SK-N-SH treated with all-trans-retinoic acid at 6 μM for 48 hours (cell line): Measurements from ENCODE around the gene ANKIB1.
"Not testable (repeated sequence)": the region's sequence is repeated elsewhere in the genome, so short reads cannot be mapped to it uniquely, and the experiment has no call there.

ENCODE experiments used
- CREB5 ChIP-seq: fragments of 250-450 bp; sonication (Bioruptor Pico); IDR thresholded peaks from 2 replicates; pipeline ENCODE4 v1.5.1; 2020; ENCODE audit warnings: low read depth, mild to moderate bottlenecking, moderate library complexity
- PATZ1 ChIP-seq: fragments of 250-450 bp; sonication (Bioruptor Pico); IDR thresholded peaks from 2 replicates; pipeline ENCODE4 v1.8.0; 2020; ENCODE audit warnings: mild to moderate bottlenecking, moderate library complexity, borderline replicate concordance
- ZFP3 ChIP-seq: fragments of 250-450 bp; sonication (Bioruptor Pico); IDR thresholded peaks from 2 replicates; pipeline ENCODE4 v1.5.0; 2020; ENCODE audit warnings: mild to moderate bottlenecking, moderate library complexity

- TF ChIP-seq ZFP3, CREB5, PATZ1 (CRISPR knock-in tag): not testable (repeated sequence)
These were observed 9.0 kb downstream of the ANKIB1 start for GRCh38 chr7:92254800-92255199.
